Tibial nerve (tissue), 4 donors: ENCODE data around the gene NPW. TPM values are rescaled to one million over a fixed set of nuclear protein-coding genes. Genes with fewer than 3 reads are reported as not detected.

Experiments
- DNase-seq, 2 donors: peaks; one replicate each; pipeline ENCODE4 v3.0.0-alpha.2; 2019; ENCODE audit warnings: low spot score in 2 of 2
- H3K27ac ChIP-seq, 4 donors: fragments of 200-600 bp; sonication (generic) in 3 of 4; one replicate each; pipeline ENCODE4 v1.5.1; 2017 to 2019; ENCODE audit warnings: mild to moderate bottlenecking in 1 of 4
- H3K27me3 ChIP-seq, 2 donors: fragments of 200-600 bp; sonication (generic) in 1 of 2; one replicate each; pipeline versions ENCODE4 v1.5.1 to v1.6.0; 2017 to 2019
- H3K36me3 ChIP-seq, 3 donors: fragments of 200-600 bp; sonication (generic); one replicate each; pipeline ENCODE4 v1.5.1; 2018 to 2019
- H3K4me1 ChIP-seq, 4 donors: fragments of 200-600 bp; sonication (generic) in 3 of 4; one replicate each; pipeline ENCODE4 v1.5.1; 2017 to 2019
- H3K4me3 ChIP-seq, 4 donors: fragments of 200-600 bp; sonication (generic) in 3 of 4; one replicate each; pipeline ENCODE4 v1.5.1; 2017 to 2019; ENCODE audit warnings: mild to moderate bottlenecking in 1 of 4, moderate library complexity in 1 of 4
- H3K9me3 ChIP-seq, 4 donors: fragments of 200-600 bp; sonication (generic) in 3 of 4; one replicate each; pipeline ENCODE4 v1.5.1; 2017 to 2019
- CTCF ChIP-seq, 5 experiments: fragments of 200-600 bp in 3 of 5; fragments of 450-650 bp in 2 of 5; sonication (generic) in 3 of 5; IDR thresholded peaks; one replicate each; pipeline ENCODE4 v1.5.1; 2016 to 2019; ENCODE audit warnings: antibody characterized with exemption in 5 of 5, mild to moderate bottlenecking in 3 of 5, moderate library complexity in 2 of 5
- EP300 ChIP-seq, 2 donors: sonication (generic); formaldehyde crosslinking; IDR thresholded peaks; one replicate each; pipeline ENCODE4 v1.6.1; 2017; ENCODE audit warnings: antibody characterized with exemption in 2 of 2, mild to moderate bottlenecking in 1 of 2
- POLR2A ChIP-seq, 2 donors: fragments of 450-650 bp; IDR thresholded peaks; one replicate each; pipeline ENCODE4 v1.6.1; 2017; ENCODE audit warnings: antibody characterized with exemption in 2 of 2, mild to moderate bottlenecking in 2 of 2, moderate library complexity in 2 of 2
- WGBS, 2 donors: methylation state at CpG; one replicate each; pipeline ENCODE4 v1.1.5; 2018; 5-methylcytosine and 5-hydroxymethylcytosine counted together
- total RNA-seq, 4 donors: library from RNA; depleted of rRNA; stranded (reverse); fragments of >200 nt; gene quantifications; one replicate each; pipeline ENCODE4 v1.1.0, GENCODE V29; 2016

The NPW gene
- total RNA-seq, 4 donors from 2014 or later = 3.0 to 3.1 TPM; not detected in 2

- H3K4me3 ChIP-seq = peak overlapping the region in 3 of 4 donors; percentile 4 to 83 (median 9)
Observed at GRCh38 chr16:2029350-2029749, 9.8 kb downstream of the NPW start.

GRCh38 chr16:2030036-2030435 is 10.5 kb downstream of the NPW start:
- TF ChIP-seq CTCF (IDR thresholded peaks at IDR 0.05) (no peak), EP300 (IDR thresholded peaks at IDR 0.05) (no peak), POLR2A (IDR thresholded peaks at IDR 0.05) (no peak)
- Histone ChIP-seq H3K36me3 (peaks cover 0 to 6% (median 0%) of the 10 kb centered on the region in 3 donors), H3K4me1 (peaks cover 0 to 85% (median 50%) of the 10 kb centered on the region in 4 donors), H3K4me3 (peak overlapping the region in 2 of 4 donors; percentile 9 to 83), H3K27ac (peak overlapping the region; percentile 19 to 100 (median 94)), H3K27me3 (no peaks in the 10 kb centered on the region), H3K9me3 (no peaks in the 10 kb centered on the region)
- no peak for DNase-seq
- WGBS, 2 donors = 74 to 90% methylated on average over 7 to 10 of the region's 11 CpGs

More at GRCh38 chr16:2029350-2029749, 9.8 kb downstream of the NPW start:
- TF ChIP-seq EP300 (IDR thresholded peaks at IDR 0.05) (peak in 1 of 2 donors; percentile 35), CTCF (IDR thresholded peaks at IDR 0.05) (no peak), POLR2A (IDR thresholded peaks at IDR 0.05) (peak in 1 of 2 donors; percentile 29)
- 58 to 80% methylated on average over 2 to 6 of the region's 22 CpGs for WGBS, 2 donors
- H3K9me3 ChIP-seq = no peaks in the 10 kb centered on the region
- peak overlapping the region; percentile 19 to 100 (median 70) for H3K27ac ChIP-seq
- H3K27me3 ChIP-seq = no peaks in the 10 kb centered on the region
- H3K36me3 ChIP-seq = peaks cover 0 to 6% (median 0%) of the 10 kb centered on the region in 3 donors
- no peak for DNase-seq
- H3K4me1 ChIP-seq = peaks cover 0 to 80% (median 44%) of the 10 kb centered on the region in 4 donors

GRCh38 chr16:2031081-2031577 is 11.5 kb downstream of the NPW start:
- Histone ChIP-seq H3K36me3 (peaks cover 0 to 6% (median 0%) of the 10 kb centered on the region in 3 donors), H3K4me1 (peaks cover 0 to 93% (median 59%) of the 10 kb centered on the region in 4 donors), H3K9me3 (no peaks in the 10 kb centered on the region), H3K27me3 (no peaks in the 10 kb centered on the region), H3K4me3 (no peak overlapping the region), H3K27ac (peak overlapping the region in 3 of 4 donors; percentile 93 to 100 (median 94))
- no peak for DNase-seq
- no peak for TF ChIP-seq EP300 (IDR thresholded peaks at IDR 0.05)
- TF ChIP-seq POLR2A (IDR thresholded peaks at IDR 0.05) = no peak
- TF ChIP-seq CTCF (IDR thresholded peaks at IDR 0.05) = no peak
- 64 to 68% methylated on average over 11 of the region's 11 CpGs for WGBS, 2 donors

GRCh38 chr16:2032285-2033056 is 12.9 kb downstream of the NPW start:
- Histone ChIP-seq H3K9me3 (no peaks in the 10 kb centered on the region), H3K36me3 (peaks cover 0 to 6% (median 0%) of the 10 kb centered on the region in 3 donors), H3K4me3 (peak overlapping the region; percentile 8 to 47 (median 41)), H3K27ac (peak overlapping the region; percentile 71 to 100 (median 94)), H3K4me1 (peaks cover 0 to 95% (median 67%) of the 10 kb centered on the region in 4 donors), H3K27me3 (no peaks in the 10 kb centered on the region)
- WGBS, 2 donors = 26 to 27% methylated on average over 8 to 14 of the region's 15 CpGs
- no peak for DNase-seq
- TF ChIP-seq EP300 (IDR thresholded peaks at IDR 0.05) (peak in 1 of 2 donors; percentile 50), POLR2A (IDR thresholded peaks at IDR 0.05) (peak in 1 of 2 donors; percentile 20), CTCF (IDR thresholded peaks at IDR 0.05) (no peak)
